SK-N-SH treated with all-trans-retinoic acid at 6 μM for 48 hours (cell line): Measurements from ENCODE around the gene DNM1L.

Source experiments
- ATAC-seq: fragments of 200-7000 bp; cut with Tn5 transposase; 3 replicates; pipeline ENCODE4 v1.9.1; 2020; ENCODE audit warnings: mild to moderate bottlenecking, moderate library complexity
- ARNTL ChIP-seq: fragments of 450-650 bp; formaldehyde crosslinking; IDR thresholded peaks from 2 replicates; pipeline ENCODE4 v1.5.0; 2020; ENCODE audit warnings: low read depth, mild to moderate bottlenecking, moderate library complexity, borderline replicate concordance
- BACH2 ChIP-seq: fragments of 250-450 bp; sonication (Bioruptor Pico); IDR thresholded peaks from 2 replicates; pipeline ENCODE4 v1.9.0; 2021; ENCODE audit warnings: mild to moderate bottlenecking, borderline replicate concordance
- CREB5 ChIP-seq: fragments of 250-450 bp; sonication (Bioruptor Pico); IDR thresholded peaks from 2 replicates; pipeline ENCODE4 v1.5.1; 2020; ENCODE audit warnings: low read depth, mild to moderate bottlenecking, moderate library complexity
- CSRNP3 ChIP-seq: fragments of 250-450 bp; sonication (Bioruptor Pico); IDR thresholded peaks from 2 replicates; pipeline ENCODE4 v1.5.1; 2021; ENCODE audit warnings: mild to moderate bottlenecking, moderate library complexity
- ESRRG ChIP-seq: fragments of 250-450 bp; sonication (Bioruptor Pico); IDR thresholded peaks from 2 replicates; pipeline ENCODE4 v1.6.1; 2021; ENCODE audit warnings: mild to moderate bottlenecking
- GLIS3 ChIP-seq: fragments of 250-450 bp; sonication (Bioruptor Pico); IDR thresholded peaks from 2 replicates; pipeline ENCODE4 v1.5.0; 2020; ENCODE audit warnings: mild to moderate bottlenecking, moderate library complexity
- ISL1 ChIP-seq: fragments of 250-450 bp; sonication (Bioruptor Pico); IDR thresholded peaks from 2 replicates; pipeline ENCODE4 v2.1.2; 2022; ENCODE audit warnings: mild to moderate bottlenecking, moderate library complexity
- OSR1 ChIP-seq: fragments of 250-450 bp; sonication (Bioruptor Pico); IDR thresholded peaks from 2 replicates; pipeline ENCODE4 v1.8.0; 2022; ENCODE audit warnings: moderate library complexity, mild to moderate bottlenecking, inconsistent platforms
- PATZ1 ChIP-seq: fragments of 250-450 bp; sonication (Bioruptor Pico); IDR thresholded peaks from 2 replicates; pipeline ENCODE4 v1.8.0; 2020; ENCODE audit warnings: mild to moderate bottlenecking, moderate library complexity, borderline replicate concordance
- PPARA ChIP-seq: fragments of 250-450 bp; sonication (Bioruptor Pico); IDR thresholded peaks from 2 replicates; pipeline ENCODE4 v1.5.0; 2020; ENCODE audit warnings: mild to moderate bottlenecking, borderline replicate concordance
- RARB ChIP-seq: fragments of 250-450 bp; sonication (Bioruptor Pico); IDR thresholded peaks from 2 replicates; pipeline ENCODE4 v1.8.0; 2021; ENCODE audit warnings: mild to moderate bottlenecking, moderate library complexity
- SNAI2 ChIP-seq: fragments of 250-450 bp; sonication (Bioruptor Pico); IDR thresholded peaks from 2 replicates; pipeline ENCODE4 v1.5.0; 2020; ENCODE audit warnings: mild to moderate bottlenecking, moderate library complexity
- TCF4 ChIP-seq: fragments of 250-450 bp; sonication (Bioruptor Pico); IDR thresholded peaks from 2 replicates; pipeline ENCODE4 v1.8.0; 2021; ENCODE audit warnings: mild to moderate bottlenecking, moderate library complexity, borderline replicate concordance
- TOX ChIP-seq: fragments of 250-450 bp; sonication (Bioruptor Pico); IDR thresholded peaks from 2 replicates; pipeline ENCODE4 v1.8.0; 2021; ENCODE audit warnings: mild to moderate bottlenecking, moderate library complexity, borderline replicate concordance
- TSHZ2 ChIP-seq: fragments of 250-450 bp; sonication (Bioruptor Pico); IDR thresholded peaks from 2 replicates; pipeline ENCODE4 v1.5.0; 2020; ENCODE audit warnings: mild to moderate bottlenecking, moderate library complexity
- ZC3H10 ChIP-seq: fragments of 250-450 bp; sonication (Bioruptor Pico); IDR thresholded peaks from 2 replicates; pipeline ENCODE4 v1.5.1; 2021; ENCODE audit warnings: mild to moderate bottlenecking, moderate library complexity
- ZFP3 ChIP-seq: fragments of 250-450 bp; sonication (Bioruptor Pico); IDR thresholded peaks from 2 replicates; pipeline ENCODE4 v1.5.0; 2020; ENCODE audit warnings: mild to moderate bottlenecking, moderate library complexity
- ZFP30 ChIP-seq: fragments of 450-650 bp; formaldehyde crosslinking; IDR thresholded peaks from 2 replicates; pipeline ENCODE4 v1.5.0; 2022; ENCODE audit warnings: mild to moderate bottlenecking, moderate library complexity
- ZNF565 ChIP-seq: fragments of 450-650 bp; formaldehyde crosslinking; conservative IDR thresholded peaks from 2 replicates; pipeline ENCODE4 v1.5.0; 2020; ENCODE audit warnings: low read depth, mild to moderate bottlenecking, moderate library complexity
- ZNF70 ChIP-seq: fragments of 450-650 bp; formaldehyde crosslinking; IDR thresholded peaks from 2 replicates; pipeline ENCODE4 v1.5.0; 2020; ENCODE audit warnings: mild to moderate bottlenecking, moderate library complexity
- ZNF8 ChIP-seq: fragments of 450-650 bp; formaldehyde crosslinking; IDR thresholded peaks from 2 replicates; pipeline ENCODE4 v1.5.0; 2020; ENCODE audit warnings: mild to moderate bottlenecking, moderate library complexity

DNM1L gene

GRCh38 chr12:32681272-32681671, 2.2 kb downstream of the DNM1L start:
- no peak for ATAC-seq

GRCh38 chr12:32686340-32686739, 7.2 kb downstream of the DNM1L start:
- no peak for ATAC-seq
- TF ChIP-seq RARB, result no peak
- no peak for TF ChIP-seq ZNF70
- TF ChIP-seq CSRNP3, result no peak
- no peak for TF ChIP-seq ISL1
- no peak for TF ChIP-seq ZFP30
- TF ChIP-seq TOX (CRISPR knock-in tag), result no peak
- TF ChIP-seq ARNTL (CRISPR knock-in tag), result no peak
- no peak for TF ChIP-seq OSR1 (CRISPR knock-in tag)
- TF ChIP-seq ESRRG (CRISPR knock-in tag), result no peak
- no peak for TF ChIP-seq TSHZ2 (CRISPR knock-in tag)
- no peak for TF ChIP-seq PPARA
- TF ChIP-seq ZC3H10 (CRISPR knock-in tag), result no peak
- no peak for TF ChIP-seq TCF4 (CRISPR knock-in tag)

More at GRCh38 chr12:32681272-32681671, 2.2 kb downstream of the DNM1L start:
- no peak for TF ChIP-seq PPARA
- TF ChIP-seq ESRRG (CRISPR knock-in tag), result no peak
- no peak for TF ChIP-seq ZFP30
- no peak for TF ChIP-seq ZNF70
- TF ChIP-seq ZNF565, result no peak
- no peak for TF ChIP-seq ZNF8 (CRISPR knock-in tag)
- TF ChIP-seq CREB5 (CRISPR knock-in tag), result no peak
- no peak for TF ChIP-seq TSHZ2 (CRISPR knock-in tag)
- no peak for TF ChIP-seq CSRNP3
- TF ChIP-seq OSR1 (CRISPR knock-in tag), result no peak
- no peak for TF ChIP-seq GLIS3
- no peak for TF ChIP-seq RARB
- TF ChIP-seq PATZ1, result no peak
- no peak for TF ChIP-seq TCF4 (CRISPR knock-in tag)
- TF ChIP-seq BACH2 (CRISPR knock-in tag), result no peak
- no peak for TF ChIP-seq ZC3H10 (CRISPR knock-in tag)
- no peak for TF ChIP-seq ISL1
- no peak for TF ChIP-seq SNAI2 (CRISPR knock-in tag)
- no peak for TF ChIP-seq ZFP3 (CRISPR knock-in tag)
